Hepatocyte (in vitro differentiated cells): ENCODE measurements around the gene GID4. TPM values are rescaled to one million over a fixed set of nuclear protein-coding genes. Genes with fewer than 3 reads are reported as not detected.

Experiments used
- DNase-seq: peaks from one replicate; pipeline ENCODE4 v3.0.0-alpha.2; 2016; ENCODE audit warnings: low spot score
- H2AFZ ChIP-seq: fragments of 200-600 bp; sonication (generic); 2 replicates; pipeline ENCODE4 v1.6.0; 2016; ENCODE audit warnings: antibody characterized with exemption, mild to moderate bottlenecking
- H3K27ac ChIP-seq: fragments of 200-600 bp; sonication (generic); 2 replicates; pipeline ENCODE4 v1.5.1; 2016; ENCODE audit warnings: mild to moderate bottlenecking
- H3K27me3 ChIP-seq: fragments of 200-600 bp; sonication (generic); 2 replicates; pipeline ENCODE4 v1.6.1; 2016
- H3K36me3 ChIP-seq: fragments of 200-600 bp; sonication (generic); replicated peaks from 2 replicates; pipeline ENCODE4 v1.5.1; 2016; ENCODE audit warnings: low read depth; ENCODE audit not compliant: insufficient read depth
- H3K4me1 ChIP-seq: fragments of 200-600 bp; sonication (generic); 2 replicates; pipeline ENCODE4 v1.5.1; 2016; ENCODE audit warnings: mild to moderate bottlenecking, moderate library complexity; ENCODE audit not compliant: insufficient read depth
- H3K4me2 ChIP-seq: fragments of 200-600 bp; sonication (generic); 2 replicates; pipeline ENCODE4 v1.6.0; 2016
- H3K4me3 ChIP-seq: fragments of 200-600 bp; sonication (generic); 2 replicates; pipeline ENCODE4 v1.5.1; 2016; ENCODE audit warnings: mild to moderate bottlenecking
- H3K79me2 ChIP-seq: fragments of 200-600 bp; sonication (generic); 2 replicates; pipeline ENCODE4 v1.6.0; 2017; ENCODE audit warnings: mild to moderate bottlenecking
- H3K9me2 ChIP-seq: fragments of 200-600 bp; sonication (generic); replicated peaks from 2 replicates; pipeline ENCODE4 v1.6.0; 2017; ENCODE audit warnings: mild to moderate bottlenecking; ENCODE audit not compliant: insufficient read depth
- H3K9me3 ChIP-seq: fragments of 200-600 bp; sonication (generic); 2 replicates; pipeline ENCODE4 v1.5.1; 2016; ENCODE audit warnings: low read depth, mild to moderate bottlenecking
- H4K20me1 ChIP-seq: fragments of 200-600 bp; sonication (generic); 2 replicates; pipeline ENCODE4 v1.6.0; 2016; ENCODE audit warnings: mild to moderate bottlenecking; ENCODE audit not compliant: insufficient read depth, poor library complexity, severe bottlenecking
- CTCF ChIP-seq: fragments of 200-600 bp; sonication (generic); IDR thresholded peaks from 2 replicates; pipeline ENCODE4 v1.5.1; 2016; ENCODE audit warnings: antibody characterized with exemption, mild to moderate bottlenecking; ENCODE audit not compliant: poor library complexity
- EZH2 ChIP-seq: fragments of 200-600 bp; sonication (generic); IDR thresholded peaks from 2 replicates; pipeline ENCODE4 v1.6.1; 2016; ENCODE audit warnings: antibody characterized with exemption, mild to moderate bottlenecking, borderline replicate concordance
- EZH2phosphoT487 ChIP-seq: fragments of 200-600 bp; sonication (generic); IDR thresholded peaks from one replicate; pipeline ENCODE4 v1.6.1; 2018; ENCODE audit warnings: antibody characterized with exemption, mild to moderate bottlenecking, low read depth, moderate library complexity; ENCODE audit not compliant: unreplicated experiment, severe bottlenecking
- WGBS: methylation state at CpG from one replicate; pipeline ENCODE4 v1.1.6; 2016; ENCODE audit warnings: low lambda C conversion rate; ENCODE audit errors: missing lambda C conversion rate; 5-methylcytosine and 5-hydroxymethylcytosine counted together
- polyA plus RNA-seq: library from polyadenylated mRNA; unstranded; fragments of >200 nt; fragmentation: Nextera tagmentation; extraction: Ambion mirVana; gene quantifications from 2 replicates; pipeline ENCODE4 v1.2.1, GENCODE V29; 2016
- total RNA-seq: library from RNA; depleted of rRNA; stranded (reverse); fragments of >200 nt; gene quantifications from 2 replicates; pipeline ENCODE4 v1.2.3, GENCODE V29; 2014

The GID4 gene
- total and polyA plus RNA-seq, 2 experiments from 2014 or later: 6.7 to 8.2 TPM

- no peak for TF ChIP-seq EZH2phosphoT487
- no peak for TF ChIP-seq CTCF
- no peak for TF ChIP-seq EZH2
- H3K4me3 ChIP-seq: no peak overlapping the region
- no peak for DNase-seq
- no peak overlapping the region for H2AFZ ChIP-seq
- 98% methylated on average over 14 of the region's 14 CpGs for WGBS
- no peaks in the 10 kb centered on the region for H3K4me1 ChIP-seq
- H3K9me3 ChIP-seq: no peaks in the 10 kb centered on the region
- H3K4me2 ChIP-seq: no peak overlapping the region
- H4K20me1 ChIP-seq: no peaks in the 10 kb centered on the region
- no peak overlapping the region for H3K27ac ChIP-seq
- H3K9me2 ChIP-seq: no peaks in the 10 kb centered on the region
- no peaks in the 10 kb centered on the region for H3K27me3 ChIP-seq
- H3K36me3 ChIP-seq: no peaks in the 10 kb centered on the region
- H3K79me2 ChIP-seq: no peaks in the 10 kb centered on the region
Observed at GRCh38 chr17:18107061-18107790, 68.0 kb downstream of the GID4 start.

GRCh38 chr17:18107971-18108370 is 68.8 kb downstream of the GID4 start:
- Histone ChIP-seq H2AFZ (no peak overlapping the region), H3K4me1 (no peaks in the 10 kb centered on the region), H4K20me1 (no peaks in the 10 kb centered on the region), H3K27ac (no peak overlapping the region), H3K79me2 (no peaks in the 10 kb centered on the region), H3K9me3 (no peaks in the 10 kb centered on the region), H3K9me2 (no peaks in the 10 kb centered on the region), H3K4me3 (no peak overlapping the region), H3K36me3 (no peaks in the 10 kb centered on the region), H3K4me2 (no peak overlapping the region), H3K27me3 (no peaks in the 10 kb centered on the region)
- WGBS: 91% methylated on average over 6 of the region's 6 CpGs
- DNase-seq: no peak
- TF ChIP-seq CTCF (no peak), EZH2phosphoT487 (no peak), EZH2 (no peak)

GRCh38 chr17:18108401-18109312 is 69.4 kb downstream of the GID4 start, which contains the start of gene MYO15A:
Gene MYO15A, plus strand, starts transcription at chr17:18108756. Its CDS starts 10,045 bp downstream, at chr17:18118801.
- no peak for DNase-seq
- TF ChIP-seq EZH2phosphoT487 (no peak), CTCF (no peak), EZH2 (no peak)
- no peak within 1 kb of the TSS for H3K4me2 ChIP-seq
- no peaks in the 10 kb centered on the region for H3K79me2 ChIP-seq
- H3K9me3 ChIP-seq: no peaks in the 10 kb centered on the region
- H3K27me3 ChIP-seq: no peaks in the 10 kb centered on the region
- no peaks in the 10 kb centered on the region for H3K36me3 ChIP-seq
- H3K27ac ChIP-seq: no peak within 1 kb of the TSS
- no peaks in the 10 kb centered on the region for H3K4me1 ChIP-seq
- H4K20me1 ChIP-seq: no peaks in the 10 kb centered on the region
- no peak within 1 kb of the TSS for H2AFZ ChIP-seq
- no peaks in the 10 kb centered on the region for H3K9me2 ChIP-seq
- no peak within 1 kb of the TSS for H3K4me3 ChIP-seq
- 83% methylated on average over 17 of the region's 17 CpGs for WGBS
